ENCODE measurements around the gene DGCR8. TPM values are rescaled to one million over a fixed set of nuclear protein-coding genes. Genes with fewer than 3 reads are reported as not detected.
A peak's percentile ranks its signal among the peaks of the same experiment; 100 is the strongest.

The DGCR8 gene
- total RNA-seq, 1 experiment from 2014 or later: 9.2 TPM

- no peak for DNase-seq (ENCODE audit: low spot score)
Observed at GRCh38 chr22:20109411-20110358, 29.6 kb downstream of the DGCR8 start.

GRCh38 chr22:20110359-20110985, 30.4 kb downstream of the DGCR8 start:
- DNase-seq (ENCODE audit: low spot score): no peak

GRCh38 chr22:20111045-20111688, 31.1 kb downstream of the DGCR8 start:
- peak; percentile 34 for DNase-seq (ENCODE audit: low spot score)

GRCh38 chr22:20111689-20112622, 31.9 kb downstream of the DGCR8 start:
- no peak for DNase-seq (ENCODE audit: low spot score)

- DNase-seq (ENCODE audit: low spot score): no peak
Observed at GRCh38 chr22:20112623-20113511, 32.8 kb downstream of the DGCR8 start.

GRCh38 chr22:20113551-20114310, 33.7 kb downstream of the DGCR8 start:
- no peak for DNase-seq (ENCODE audit: low spot score)

GRCh38 chr22:20114506-20115475, 34.8 kb downstream of the DGCR8 start:
- no peak for DNase-seq (ENCODE audit: low spot score)

- no peak for DNase-seq (ENCODE audit: low spot score)
Observed at GRCh38 chr22:20115691-20116375, 35.8 kb downstream of the DGCR8 start, which contains the start of gene RANBP1. RANBP1 (plus strand) TSS chr22:20116104; CDS start chr22:20116185, 81 bp downstream.

- DNase-seq (ENCODE audit: low spot score): no peak
Observed at GRCh38 chr22:20116376-20116950, 36.4 kb downstream of the DGCR8 start.

- DNase-seq (ENCODE audit: low spot score): peak; percentile 91
Observed at GRCh38 chr22:20116951-20117632, 37.1 kb downstream of the DGCR8 start, which contains the start of gene TRMT2A. TRMT2A (minus strand) TSS chr22:20117226; CDS start chr22:20116906, 320 bp downstream.

- DNase-seq (ENCODE audit: low spot score): no peak
Observed at GRCh38 chr22:20117633-20118299, 37.7 kb downstream of the DGCR8 start.

- no peak for DNase-seq (ENCODE audit: low spot score)
Observed at GRCh38 chr22:20118300-20119020, 38.4 kb downstream of the DGCR8 start.

GRCh38 chr22:20121856-20122415, 41.9 kb downstream of the DGCR8 start:
- no peak for DNase-seq (ENCODE audit: low spot score)

GRCh38 chr22:20123366-20124082, 43.5 kb downstream of the DGCR8 start:
- DNase-seq (ENCODE audit: low spot score): no peak

Data from H4 (cell line).